HEK293 (cell line): Measurements from ENCODE around the gene TMEM250.

ENCODE experiments used
- CTCF ChIA-PET: fragments of 350-600 bp; formaldehyde crosslinking; extraction: SDS; loops from one replicate; lab custom pipeline; 2021; ENCODE audit warnings: antibody characterized with exemption; lab: Yijun Ruan, JAX
- POLR2A ChIA-PET: fragments of 300-600 bp; formaldehyde crosslinking; extraction: SDS; loops from one replicate; lab custom pipeline; 2020; ENCODE audit warnings: antibody characterized with exemption, inconsistent platforms; lab: Yijun Ruan, JAX
- H3K27ac ChIP-seq: fragments of 200-500 bp; sonication (Bioruptor generic); 2 replicates; pipeline ENCODE4 v1.5.1; 2014; ENCODE audit warnings: low read depth, low read length, control low read depth, inconsistent platforms; ENCODE audit errors: extremely low read depth
- H3K36me3 ChIP-seq, 2 experiments: fragments of 200-500 bp in 1 of 2; sonication (Bioruptor generic) in 1 of 2; 1 replicate in 1 of 2; 2 replicates in 1 of 2; pipeline ENCODE4 v1.5.1; 2014 to 2017; ENCODE audit warnings: inconsistent platforms in 2 of 2, low read length in 2 of 2; ENCODE audit not compliant: control insufficient read depth in 2 of 2, insufficient read depth in 1 of 2
- H3K4me1 ChIP-seq: fragments of 200-500 bp; sonication (Bioruptor generic); 2 replicates; pipeline ENCODE4 v1.5.1; 2014; ENCODE audit warnings: mild to moderate bottlenecking, low read length, inconsistent platforms; ENCODE audit not compliant: control insufficient read depth, insufficient read depth
- H3K4me3 ChIP-seq: 2 replicates; pipeline ENCODE4 v1.5.1; 2011; ENCODE audit warnings: low read depth, mild to moderate bottlenecking, control low read depth, low read length, moderate library complexity
- H3K9me3 ChIP-seq: fragments of 200-500 bp; sonication (Bioruptor generic); 2 replicates; pipeline ENCODE4 v1.5.1; 2014; ENCODE audit warnings: low read depth, low read length, inconsistent platforms; ENCODE audit not compliant: control insufficient read depth, insufficient read depth
- GLIS1 ChIP-seq: fragments of 450-650 bp; formaldehyde crosslinking; IDR thresholded peaks from 2 replicates; pipeline ENCODE4 v1.5.1; 2016; ENCODE audit warnings: missing biosample characterization, missing genetic modification characterization
- GLIS2 ChIP-seq: fragments of 450-650 bp; formaldehyde crosslinking; IDR thresholded peaks from 2 replicates; pipeline ENCODE4 v1.5.1; 2016; ENCODE audit warnings: missing biosample characterization, missing genetic modification characterization
- KLF1 ChIP-seq: fragments of 450-650 bp; formaldehyde crosslinking; IDR thresholded peaks from 2 replicates; pipeline ENCODE4 v1.5.1; 2016; ENCODE audit warnings: missing biosample characterization, missing genetic modification characterization
- ZBTB17 ChIP-seq: fragments of 450-650 bp; formaldehyde crosslinking; IDR thresholded peaks from 2 replicates; pipeline ENCODE4 v1.5.1; 2016; ENCODE audit warnings: missing biosample characterization, missing genetic modification characterization
- ZBTB20 ChIP-seq: fragments of 450-650 bp; formaldehyde crosslinking; IDR thresholded peaks from 2 replicates; pipeline ENCODE4 v1.5.1; 2016; ENCODE audit warnings: missing biosample characterization, missing genetic modification characterization
- ZBTB8A ChIP-seq: fragments of 450-650 bp; formaldehyde crosslinking; IDR thresholded peaks from 2 replicates; pipeline ENCODE4 v1.5.1; 2016; ENCODE audit warnings: missing biosample characterization, missing genetic modification characterization
- ZEB2 ChIP-seq: fragments of 450-650 bp; formaldehyde crosslinking; IDR thresholded peaks from 2 replicates; pipeline ENCODE4 v1.5.1; 2016; ENCODE audit warnings: missing biosample characterization, missing genetic modification characterization
- ZNF138 ChIP-seq: fragments of 450-650 bp; formaldehyde crosslinking; IDR thresholded peaks from 2 replicates; pipeline ENCODE4 v1.5.1; 2016; ENCODE audit warnings: missing biosample characterization, missing genetic modification characterization, borderline replicate concordance
- ZNF292 ChIP-seq: fragments of 450-650 bp; formaldehyde crosslinking; IDR thresholded peaks from 2 replicates; pipeline ENCODE4 v1.5.1; 2016; ENCODE audit warnings: low read depth, missing biosample characterization, missing genetic modification characterization, borderline replicate concordance
- ZNF354C ChIP-seq: fragments of 450-650 bp; formaldehyde crosslinking; IDR thresholded peaks from 2 replicates; pipeline ENCODE4 v1.5.1; 2016; ENCODE audit warnings: missing biosample characterization, missing genetic modification characterization, low read depth, borderline replicate concordance
- ZNF366 ChIP-seq: fragments of 450-650 bp; formaldehyde crosslinking; conservative IDR thresholded peaks from 2 replicates; pipeline ENCODE4 v1.5.1; 2016; ENCODE audit warnings: missing biosample characterization, missing genetic modification characterization
- ZNF548 ChIP-seq: fragments of 450-650 bp; formaldehyde crosslinking; IDR thresholded peaks from 2 replicates; pipeline ENCODE4 v1.5.1; 2016; ENCODE audit warnings: missing biosample characterization, missing genetic modification characterization
- ZNF792 ChIP-seq: fragments of 450-650 bp; formaldehyde crosslinking; IDR thresholded peaks from 2 replicates; pipeline ENCODE4 v1.5.1; 2016; ENCODE audit warnings: missing biosample characterization, missing genetic modification characterization
- ZNF843 ChIP-seq: fragments of 450-650 bp; formaldehyde crosslinking; IDR thresholded peaks from 2 replicates; pipeline ENCODE4 v1.5.1; 2016; ENCODE audit warnings: missing biosample characterization, missing genetic modification characterization
- TF ChIP-seq, protein P1 (sequence below): fragments of 450-650 bp; formaldehyde crosslinking; IDR thresholded peaks from 2 replicates; pipeline ENCODE4 v1.5.1; 2016; ENCODE audit warnings: missing biosample characterization, missing genetic modification characterization
- TF ChIP-seq, protein P2 (sequence below): fragments of 450-650 bp; formaldehyde crosslinking; IDR thresholded peaks from 2 replicates; pipeline ENCODE4 v1.5.1; 2016; ENCODE audit warnings: missing biosample characterization, missing genetic modification characterization, borderline replicate concordance
- TF ChIP-seq, protein P3 (sequence below): fragments of 450-650 bp; formaldehyde crosslinking; IDR thresholded peaks from 2 replicates; pipeline ENCODE4 v1.5.1; 2016; ENCODE audit warnings: missing biosample characterization, missing genetic modification characterization
- TF ChIP-seq, protein P4 (sequence below): fragments of 450-650 bp; formaldehyde crosslinking; IDR thresholded peaks from 2 replicates; pipeline ENCODE4 v1.5.1; 2016; ENCODE audit warnings: missing biosample characterization, missing genetic modification characterization
- TF ChIP-seq, protein P5 (sequence below): fragments of 450-650 bp; formaldehyde crosslinking; IDR thresholded peaks from 2 replicates; pipeline ENCODE4 v1.5.1; 2016; ENCODE audit warnings: missing biosample characterization, missing genetic modification characterization
- TF ChIP-seq, protein P6 (sequence below): fragments of 450-650 bp; formaldehyde crosslinking; IDR thresholded peaks from 2 replicates; pipeline ENCODE4 v1.5.1; 2016; ENCODE audit warnings: missing biosample characterization, missing genetic modification characterization

The TMEM250 gene

DNA sequence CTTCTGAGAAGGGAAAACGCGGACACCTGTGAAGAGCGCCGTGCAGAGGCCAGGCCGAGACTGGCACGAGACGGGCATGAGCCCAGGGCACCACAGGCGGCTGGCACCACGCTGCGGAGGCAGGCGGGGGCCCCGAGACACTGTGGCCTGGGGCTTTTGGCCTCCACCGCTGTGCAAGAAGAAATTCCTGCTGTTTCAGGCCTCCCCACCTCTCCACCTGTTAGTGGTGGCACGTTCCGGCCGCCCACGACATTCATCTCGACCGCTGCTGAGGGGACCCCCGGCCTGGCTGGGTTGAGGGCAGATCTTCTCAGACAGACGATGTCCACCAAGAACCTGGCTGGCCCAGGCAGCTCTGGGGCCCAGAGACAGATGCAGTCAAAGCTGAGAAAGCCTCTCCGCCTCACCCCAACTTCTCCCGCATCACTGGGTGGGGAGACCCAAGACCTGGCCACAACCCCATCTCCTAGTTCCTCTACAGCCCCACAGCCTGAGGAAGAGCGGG is 35.1 kb downstream of the TMEM250 start:
- H3K9me3 ChIP-seq, result no peaks in the 10 kb centered on the region
- no peak overlapping the region for H3K27ac ChIP-seq
- ChIA-PET CTCF (interaction anchor here (1.2 kb wide), 1 partner anchor 67 kb away, joined by 3 read pairs; no protein-coding TSS in a partner anchor), POLR2A (no interaction called here)
- no peaks in the 10 kb centered on the region; the same call in 1 of the 2 replicates for H3K4me1 ChIP-seq
- TF ChIP-seq, protein P1, sequence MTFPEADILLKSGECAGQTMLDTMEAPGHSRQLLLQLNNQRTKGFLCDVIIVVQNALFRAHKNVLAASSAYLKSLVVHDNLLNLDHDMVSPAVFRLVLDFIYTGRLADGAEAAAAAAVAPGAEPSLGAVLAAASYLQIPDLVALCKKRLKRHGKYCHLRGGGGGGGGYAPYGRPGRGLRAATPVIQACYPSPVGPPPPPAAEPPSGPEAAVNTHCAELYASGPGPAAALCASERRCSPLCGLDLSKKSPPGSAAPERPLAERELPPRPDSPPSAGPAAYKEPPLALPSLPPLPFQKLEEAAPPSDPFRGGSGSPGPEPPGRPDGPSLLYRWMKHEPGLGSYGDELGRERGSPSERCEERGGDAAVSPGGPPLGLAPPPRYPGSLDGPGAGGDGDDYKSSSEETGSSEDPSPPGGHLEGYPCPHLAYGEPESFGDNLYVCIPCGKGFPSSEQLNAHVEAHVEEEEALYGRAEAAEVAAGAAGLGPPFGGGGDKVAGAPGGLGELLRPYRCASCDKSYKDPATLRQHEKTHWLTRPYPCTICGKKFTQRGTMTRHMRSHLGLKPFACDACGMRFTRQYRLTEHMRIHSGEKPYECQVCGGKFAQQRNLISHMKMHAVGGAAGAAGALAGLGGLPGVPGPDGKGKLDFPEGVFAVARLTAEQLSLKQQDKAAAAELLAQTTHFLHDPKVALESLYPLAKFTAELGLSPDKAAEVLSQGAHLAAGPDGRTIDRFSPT (tag by site-specific recombination), result 0 out of 2 replicates have a peak, but pooled peaks have one; percentile 44
- TF ChIP-seq GLIS1, result no peak
- peaks cover 0 to 6% of the 10 kb centered on the region in 2 experiments; a peak in 1 of 3 replicates for H3K36me3 ChIP-seq
- no peak overlapping the region for H3K4me3 ChIP-seq

DNA sequence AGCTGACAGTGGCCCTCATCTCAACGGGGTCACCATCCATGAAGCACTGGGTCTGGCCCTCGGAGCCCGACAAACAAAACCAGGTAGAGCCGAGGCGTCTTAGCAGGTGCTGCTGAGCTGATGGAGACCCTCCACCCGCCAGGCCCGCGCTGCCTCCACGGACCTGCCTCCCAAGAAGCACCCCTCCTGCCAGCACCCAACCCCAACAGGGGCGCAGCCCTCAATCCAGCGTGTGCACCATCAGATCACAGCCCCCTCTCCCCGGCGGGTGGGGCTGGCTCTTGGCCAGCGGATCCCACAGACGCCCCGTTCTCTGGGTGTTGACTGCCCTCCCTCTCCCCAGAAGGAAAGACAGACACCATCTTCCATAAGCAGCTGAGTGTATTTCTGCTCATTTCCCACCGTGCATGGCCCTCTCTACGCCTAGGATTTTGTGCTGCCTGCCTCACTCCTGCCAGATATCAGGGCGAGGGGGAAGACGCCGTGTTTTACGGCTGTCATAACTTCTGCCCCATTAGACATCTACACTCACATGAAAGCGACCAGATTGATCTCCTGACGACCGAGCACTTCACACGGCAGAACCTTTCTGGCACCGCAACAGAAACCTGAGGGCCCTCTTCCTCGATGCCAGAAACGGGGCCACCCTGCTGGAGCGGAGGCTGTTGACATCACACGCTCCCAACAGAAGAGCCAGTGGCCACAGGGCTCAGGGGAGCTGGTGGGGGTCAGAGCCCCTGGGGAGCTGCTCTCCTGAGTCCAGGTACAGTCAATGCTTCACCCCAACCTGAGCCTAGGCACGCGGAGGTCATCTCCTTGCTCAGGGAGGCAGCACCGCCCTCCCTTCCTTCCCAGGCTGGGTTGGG is 35.9 kb downstream of the TMEM250 start:
- no peaks in the 10 kb centered on the region for H3K4me1 ChIP-seq
- H3K36me3 ChIP-seq, result peaks cover 0 to 8% of the 10 kb centered on the region in 2 experiments; a peak in 1 of 3 replicates
- CTCF ChIA-PET, result interaction anchor here (1.2 kb wide), 1 partner anchor 67 kb away, joined by 3 read pairs; no protein-coding TSS in a partner anchor
- POLR2A ChIA-PET, result interaction anchor here (1.2 kb wide), 1 partner anchor 35 kb away, joined by 3 read pairs; no protein-coding TSS in a partner anchor
- no peaks in the 10 kb centered on the region for H3K9me3 ChIP-seq
- no peak overlapping the region for H3K27ac ChIP-seq
- no peak overlapping the region for H3K4me3 ChIP-seq
- peak; percentile 59 for TF ChIP-seq ZNF366
- TF ChIP-seq, protein P2, sequence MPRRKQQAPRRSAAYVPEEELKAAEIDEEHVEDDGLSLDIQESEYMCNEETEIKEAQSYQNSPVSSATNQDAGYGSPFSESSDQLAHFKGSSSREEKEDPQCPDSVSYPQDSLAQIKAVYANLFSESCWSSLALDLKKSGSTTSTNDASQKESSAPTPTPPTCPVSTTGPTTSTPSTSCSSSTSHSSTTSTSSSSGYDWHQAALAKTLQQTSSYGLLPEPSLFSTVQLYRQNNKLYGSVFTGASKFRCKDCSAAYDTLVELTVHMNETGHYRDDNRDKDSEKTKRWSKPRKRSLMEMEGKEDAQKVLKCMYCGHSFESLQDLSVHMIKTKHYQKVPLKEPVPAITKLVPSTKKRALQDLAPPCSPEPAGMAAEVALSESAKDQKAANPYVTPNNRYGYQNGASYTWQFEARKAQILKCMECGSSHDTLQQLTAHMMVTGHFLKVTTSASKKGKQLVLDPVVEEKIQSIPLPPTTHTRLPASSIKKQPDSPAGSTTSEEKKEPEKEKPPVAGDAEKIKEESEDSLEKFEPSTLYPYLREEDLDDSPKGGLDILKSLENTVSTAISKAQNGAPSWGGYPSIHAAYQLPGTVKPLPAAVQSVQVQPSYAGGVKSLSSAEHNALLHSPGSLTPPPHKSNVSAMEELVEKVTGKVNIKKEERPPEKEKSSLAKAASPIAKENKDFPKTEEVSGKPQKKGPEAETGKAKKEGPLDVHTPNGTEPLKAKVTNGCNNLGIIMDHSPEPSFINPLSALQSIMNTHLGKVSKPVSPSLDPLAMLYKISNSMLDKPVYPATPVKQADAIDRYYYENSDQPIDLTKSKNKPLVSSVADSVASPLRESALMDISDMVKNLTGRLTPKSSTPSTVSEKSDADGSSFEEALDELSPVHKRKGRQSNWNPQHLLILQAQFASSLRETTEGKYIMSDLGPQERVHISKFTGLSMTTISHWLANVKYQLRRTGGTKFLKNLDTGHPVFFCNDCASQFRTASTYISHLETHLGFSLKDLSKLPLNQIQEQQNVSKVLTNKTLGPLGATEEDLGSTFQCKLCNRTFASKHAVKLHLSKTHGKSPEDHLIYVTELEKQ (tag by site-specific recombination), result 0 out of 2 replicates have a peak, but pooled peaks have one; percentile 49
- TF ChIP-seq, protein P3, sequence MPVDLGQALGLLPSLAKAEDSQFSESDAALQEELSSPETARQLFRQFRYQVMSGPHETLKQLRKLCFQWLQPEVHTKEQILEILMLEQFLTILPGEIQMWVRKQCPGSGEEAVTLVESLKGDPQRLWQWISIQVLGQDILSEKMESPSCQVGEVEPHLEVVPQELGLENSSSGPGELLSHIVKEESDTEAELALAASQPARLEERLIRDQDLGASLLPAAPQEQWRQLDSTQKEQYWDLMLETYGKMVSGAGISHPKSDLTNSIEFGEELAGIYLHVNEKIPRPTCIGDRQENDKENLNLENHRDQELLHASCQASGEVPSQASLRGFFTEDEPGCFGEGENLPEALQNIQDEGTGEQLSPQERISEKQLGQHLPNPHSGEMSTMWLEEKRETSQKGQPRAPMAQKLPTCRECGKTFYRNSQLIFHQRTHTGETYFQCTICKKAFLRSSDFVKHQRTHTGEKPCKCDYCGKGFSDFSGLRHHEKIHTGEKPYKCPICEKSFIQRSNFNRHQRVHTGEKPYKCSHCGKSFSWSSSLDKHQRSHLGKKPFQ, result 0 out of 2 replicates have a peak, but pooled peaks have one; percentile 67
- no peak for TF ChIP-seq ZNF792
- TF ChIP-seq, protein P4, sequence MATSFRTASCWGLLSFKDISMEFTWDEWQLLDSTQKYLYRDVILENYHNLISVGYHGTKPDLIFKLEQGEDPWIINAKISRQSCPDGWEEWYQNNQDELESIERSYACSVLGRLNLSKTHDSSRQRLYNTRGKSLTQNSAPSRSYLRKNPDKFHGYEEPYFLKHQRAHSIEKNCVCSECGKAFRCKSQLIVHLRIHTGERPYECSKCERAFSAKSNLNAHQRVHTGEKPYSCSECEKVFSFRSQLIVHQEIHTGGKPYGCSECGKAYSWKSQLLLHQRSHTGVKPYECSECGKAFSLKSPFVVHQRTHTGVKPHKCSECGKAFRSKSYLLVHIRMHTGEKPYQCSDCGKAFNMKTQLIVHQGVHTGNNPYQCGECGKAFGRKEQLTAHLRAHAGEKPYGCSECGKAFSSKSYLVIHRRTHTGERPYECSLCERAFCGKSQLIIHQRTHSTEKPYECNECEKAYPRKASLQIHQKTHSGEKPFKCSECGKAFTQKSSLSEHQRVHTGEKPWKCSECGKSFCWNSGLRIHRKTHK (tag by site-specific recombination), result no peak
- peak; percentile 82 for TF ChIP-seq ZBTB17 (tag by site-specific recombination)
- no peak for TF ChIP-seq ZNF548
- peak; percentile 43; the same call in 1 of the 2 replicates for TF ChIP-seq KLF1 (tag by site-specific recombination)
- TF ChIP-seq ZBTB20 (tag by site-specific recombination), result peak; percentile 35; the same call in 1 of the 2 replicates
- 0 out of 2 replicates have a peak, but pooled peaks have one; percentile 38 for TF ChIP-seq GLIS2
- no peak for TF ChIP-seq ZNF138 (tag by site-specific recombination)
- peak; percentile 88 for TF ChIP-seq ZBTB8A
- TF ChIP-seq, protein P5, sequence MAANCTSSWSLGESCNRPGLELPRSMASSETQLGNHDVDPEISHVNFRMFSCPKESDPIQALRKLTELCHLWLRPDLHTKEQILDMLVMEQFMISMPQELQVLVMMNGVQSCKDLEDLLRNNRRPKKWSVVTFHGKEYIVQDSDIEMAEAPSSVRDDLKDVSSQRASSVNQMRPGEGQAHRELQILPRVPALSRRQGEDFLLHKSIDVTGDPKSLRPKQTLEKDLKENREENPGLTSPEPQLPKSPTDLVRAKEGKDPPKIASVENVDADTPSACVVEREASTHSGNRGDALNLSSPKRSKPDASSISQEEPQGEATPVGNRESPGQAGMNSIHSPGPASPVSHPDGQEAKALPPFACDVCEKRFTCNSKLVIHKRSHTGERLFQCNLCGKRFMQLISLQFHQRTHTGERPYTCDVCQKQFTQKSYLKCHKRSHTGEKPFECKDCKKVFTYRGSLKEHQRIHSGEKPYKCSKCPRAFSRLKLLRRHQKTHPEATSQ (tag by site-specific recombination), result no peak
- no peak for TF ChIP-seq ZNF354C (tag by site-specific recombination)
- no peak for TF ChIP-seq ZNF292 (tag by site-specific recombination)
- TF ChIP-seq, protein P6, sequence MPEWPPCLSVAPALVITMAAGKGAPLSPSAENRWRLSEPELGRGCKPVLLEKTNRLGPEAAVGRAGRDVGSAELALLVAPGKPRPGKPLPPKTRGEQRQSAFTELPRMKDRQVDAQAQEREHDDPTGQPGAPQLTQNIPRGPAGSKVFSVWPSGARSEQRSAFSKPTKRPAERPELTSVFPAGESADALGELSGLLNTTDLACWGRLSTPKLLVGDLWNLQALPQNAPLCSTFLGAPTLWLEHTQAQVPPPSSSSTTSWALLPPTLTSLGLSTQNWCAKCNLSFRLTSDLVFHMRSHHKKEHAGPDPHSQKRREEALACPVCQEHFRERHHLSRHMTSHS, result 0 out of 2 replicates have a peak, but pooled peaks have one; percentile 14
- 0 out of 2 replicates have a peak, but pooled peaks have one; percentile 23 for TF ChIP-seq ZEB2 (tag by site-specific recombination)
- TF ChIP-seq ZNF843 (tag by site-specific recombination), result peak; percentile 58; the same call in 1 of the 2 replicates
